ENCODE measurements around the gene PDCD5. TPM values are rescaled to one million over a fixed set of nuclear protein-coding genes. Genes with fewer than 3 reads are reported as not detected.

PDCD5 gene
- total and polyA plus RNA-seq, 2 of the 4 experiments (the other 2 are of a cell fraction): 30.6 to 74.1 TPM

GRCh38 chr19:32611161-32611560 lies 30.2 kb downstream of the PDCD5 start:
- H2AK5ac ChIP-seq (ENCODE audit: low read depth, low read length): no peak overlapping the region
- H3K18ac ChIP-seq (ENCODE audit: low read depth, low read length): no peak overlapping the region
- TF ChIP-seq SMC3 (IDR thresholded peaks at IDR 0.05; ENCODE audit: low read depth, low read length) (no peak), RCOR1 (IDR thresholded peaks at IDR 0.05; ENCODE audit: insufficient replicate concordance, low read length) (no peak), CHD1 (IDR thresholded peaks at IDR 0.05; ENCODE audit: low read depth, low read length) (no peak), CEBPB (IDR thresholded peaks at IDR 0.05; ENCODE audit: low read depth, low read length) (no peak), FOS (IDR thresholded peaks at IDR 0.05; ENCODE audit: low read depth, low read length) (no peak), POLR2A (IDR thresholded peaks at IDR 0.05; ENCODE audit: low read depth, low read length) (no peak), ELK1 (IDR thresholded peaks at IDR 0.05; ENCODE audit: borderline replicate concordance, low read depth, low read length) (no peak), RFX5 (IDR thresholded peaks at IDR 0.05; ENCODE audit: low read depth, low read length) (no peak), NFE2L2 (IDR thresholded peaks at IDR 0.05; ENCODE audit: low read depth, low read length) (no peak), MAZ (IDR thresholded peaks at IDR 0.05; ENCODE audit: borderline replicate concordance, low read depth, low read length) (no peak), RAD21 (IDR thresholded peaks at IDR 0.05; ENCODE audit: low read length) (no peak), BHLHE40 (IDR thresholded peaks at IDR 0.05; ENCODE audit: low read depth, low read length) (no peak), MAFK (IDR thresholded peaks at IDR 0.05; ENCODE audit: low read depth, low read length) (no peak)
- TF ChIP-seq, protein P1, sequence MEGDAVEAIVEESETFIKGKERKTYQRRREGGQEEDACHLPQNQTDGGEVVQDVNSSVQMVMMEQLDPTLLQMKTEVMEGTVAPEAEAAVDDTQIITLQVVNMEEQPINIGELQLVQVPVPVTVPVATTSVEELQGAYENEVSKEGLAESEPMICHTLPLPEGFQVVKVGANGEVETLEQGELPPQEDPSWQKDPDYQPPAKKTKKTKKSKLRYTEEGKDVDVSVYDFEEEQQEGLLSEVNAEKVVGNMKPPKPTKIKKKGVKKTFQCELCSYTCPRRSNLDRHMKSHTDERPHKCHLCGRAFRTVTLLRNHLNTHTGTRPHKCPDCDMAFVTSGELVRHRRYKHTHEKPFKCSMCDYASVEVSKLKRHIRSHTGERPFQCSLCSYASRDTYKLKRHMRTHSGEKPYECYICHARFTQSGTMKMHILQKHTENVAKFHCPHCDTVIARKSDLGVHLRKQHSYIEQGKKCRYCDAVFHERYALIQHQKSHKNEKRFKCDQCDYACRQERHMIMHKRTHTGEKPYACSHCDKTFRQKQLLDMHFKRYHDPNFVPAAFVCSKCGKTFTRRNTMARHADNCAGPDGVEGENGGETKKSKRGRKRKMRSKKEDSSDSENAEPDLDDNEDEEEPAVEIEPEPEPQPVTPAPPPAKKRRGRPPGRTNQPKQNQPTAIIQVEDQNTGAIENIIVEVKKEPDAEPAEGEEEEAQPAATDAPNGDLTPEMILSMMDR (conservative IDR thresholded peaks at IDR 0.05; ENCODE audit: low read depth, low read length): no peak
- in situ Hi-C loops (cut with MboI; ENCODE audit: low sequenced_read_pairs): no loop called here
- no peaks in the 10 kb centered on the region for H4K20me1 ChIP-seq (ENCODE audit: insufficient read depth, low read length)
- H3K4me3 ChIP-seq (ENCODE audit: insufficient read depth, low read depth, low read length): no peak overlapping the region
- no peak overlapping the region for H3K9ac ChIP-seq (ENCODE audit: low read depth, low read length)
- DNase-seq (no peak), ATAC-seq (ENCODE audit: low read depth) (no peak)
- no peak overlapping the region for H2AK9ac ChIP-seq (replicated peaks; ENCODE audit: low read depth, low read length, poor library complexity)
- no peak overlapping the region for H2AFZ ChIP-seq (replicated peaks; ENCODE audit: low read length, poor library complexity)
- H3K14ac ChIP-seq (replicated peaks; ENCODE audit: low read depth, low read length): no peak overlapping the region
- H2BK120ac ChIP-seq (ENCODE audit: low read depth, low read length): no peak overlapping the region
- POLR2A ChIA-PET (ENCODE audit: unreplicated experiment): no interaction called here
- H3K79me1 ChIP-seq (ENCODE audit: low read depth in 1 of 2, low read length in 2 of 2): peaks cover 0 to 2% of the 10 kb centered on the region in 2 experiments; a peak in 1 of 4 replicates
- H3K27me3 ChIP-seq (ENCODE audit: control insufficient read depth, insufficient read depth, low read length): no peaks in the 10 kb centered on the region
- no CpG with 5 or more reads among the region's 5 CpGs for WGBS, 2 experiments (ENCODE audit: extremely low coverage in 2 of 2, insufficient read length in 1 of 2)
- BruUV-seq (replicated peaks): no TSS peak
- no peak overlapping the region for H4K91ac ChIP-seq (ENCODE audit: insufficient read depth, low read depth, low read length)
- intact Hi-C loops (cut with micrococcal nuclease): no loop called here
- no peak overlapping the region for H2BK5ac ChIP-seq (ENCODE audit: low read depth, low read length, poor library complexity, severe bottlenecking)
- H4K5ac ChIP-seq (ENCODE audit: low read depth, low read length): no peak overlapping the region
- no peaks in the 10 kb centered on the region for H3K9me3 ChIP-seq (ENCODE audit: control insufficient read depth, insufficient read depth, low read length)
- peaks cover 48% of the 10 kb centered on the region for H3K36me3 ChIP-seq (ENCODE audit: control insufficient read depth, insufficient read depth, low read length)
- no peak overlapping the region for H3K4ac ChIP-seq (ENCODE audit: low read depth, low read length)
- no peak overlapping the region for H3K27ac ChIP-seq (ENCODE audit: insufficient read depth, low read length)
- H3K9me1 ChIP-seq (ENCODE audit: insufficient read depth, low read length): no peaks in the 10 kb centered on the region
- no peak overlapping the region for H2BK15ac ChIP-seq (ENCODE audit: low read depth, low read length)
- H3K4me2 ChIP-seq (ENCODE audit: low read depth, low read length): no peak overlapping the region
- no peak overlapping the region for H3K23ac ChIP-seq (ENCODE audit: low read depth, low read length)
- CTCF ChIA-PET: no interaction called here
- no peak overlapping the region for H3K56ac ChIP-seq (ENCODE audit: extremely low read depth, insufficient read depth, low read length)
- no peak overlapping the region for H2BK20ac ChIP-seq (ENCODE audit: low read depth, low read length)
- H4K8ac ChIP-seq (ENCODE audit: low read depth in 2 of 2, low read length in 2 of 2): no peak overlapping the region
- no peaks in the 10 kb centered on the region for H3K4me1 ChIP-seq (ENCODE audit: control insufficient read depth, insufficient read depth, low read length)
- dilution Hi-C loops (cut with HindIII; ENCODE audit: low sequenced_read_pairs, unreplicated experiment): no loop called here
